Measurements from ENCODE around the gene PUDP. TPM values are rescaled to one million over a fixed set of nuclear protein-coding genes. Genes with fewer than 3 reads are reported as not detected.
A peak's percentile ranks its signal among the peaks of the same experiment; 100 is the strongest.
"Not testable (repeated sequence)": the region's sequence is repeated elsewhere in the genome, so short reads cannot be mapped to it uniquely, and the experiment has no call there.

The PUDP gene
- total and polyA plus RNA-seq, 2 donors, result 7.9 to 18.8 TPM

DNA sequence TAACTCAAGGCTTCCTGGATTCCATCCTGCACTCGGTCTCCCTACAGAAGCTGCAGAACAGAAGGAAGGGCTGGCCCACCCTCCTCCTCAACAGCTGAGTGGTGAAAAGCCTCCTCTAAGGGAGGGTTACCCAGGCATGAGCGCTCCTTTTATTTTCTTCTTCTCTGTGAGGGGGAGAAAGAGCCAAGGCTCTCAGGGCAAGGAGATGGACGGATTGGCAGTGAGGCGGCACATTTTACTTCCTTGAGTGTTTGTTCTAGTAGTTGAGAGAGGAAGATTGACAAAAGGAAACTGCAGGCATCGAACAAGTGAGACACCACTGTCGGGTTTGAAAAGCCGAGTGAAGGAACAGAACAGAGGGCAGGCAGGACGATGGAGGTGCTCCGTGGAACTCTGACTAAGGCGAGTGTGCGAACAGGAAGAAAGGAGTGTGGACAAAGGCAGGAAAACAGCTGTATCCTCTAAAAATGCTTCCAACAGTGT lies 38.9 kb downstream of the PUDP start:
- H3K9me3 ChIP-seq (ENCODE audit: control insufficient read depth in 2 of 2, insufficient read depth in 1 of 2, low read length in 1 of 2), result peaks cover 0 to 2% of the 10 kb centered on the region in 2 donors
- no peaks in the 10 kb centered on the region for H3K27me3 ChIP-seq (ENCODE audit: control insufficient read depth in 2 of 2, insufficient read depth in 1 of 2, low read length in 1 of 2)
- H3K36me3 ChIP-seq (ENCODE audit: control insufficient read depth in 2 of 2, insufficient read depth in 2 of 2, low read length in 1 of 2), result peaks cover 4 to 37% of the 10 kb centered on the region in 2 donors
- peaks cover 13 to 49% of the 10 kb centered on the region in 2 donors for H3K4me1 ChIP-seq (ENCODE audit: control insufficient read depth in 2 of 2, insufficient read depth in 2 of 2, low read length in 2 of 2)
- peak overlapping the region; percentile 30 to 35 for H3K4me3 ChIP-seq (ENCODE audit: low read length in 2 of 2)
- WGBS, result 4% methylated on average over 11 of the region's 11 CpGs
- DNase-seq (ENCODE audit: low read depth in 6 of 9, low spot score in 9 of 9), result peak in 2 of 9 donors; percentile 50 to 77
- peak overlapping the region; percentile 81 to 94 for H3K27ac ChIP-seq (ENCODE audit: low read depth in 1 of 2, low read length in 1 of 2)

DNA sequence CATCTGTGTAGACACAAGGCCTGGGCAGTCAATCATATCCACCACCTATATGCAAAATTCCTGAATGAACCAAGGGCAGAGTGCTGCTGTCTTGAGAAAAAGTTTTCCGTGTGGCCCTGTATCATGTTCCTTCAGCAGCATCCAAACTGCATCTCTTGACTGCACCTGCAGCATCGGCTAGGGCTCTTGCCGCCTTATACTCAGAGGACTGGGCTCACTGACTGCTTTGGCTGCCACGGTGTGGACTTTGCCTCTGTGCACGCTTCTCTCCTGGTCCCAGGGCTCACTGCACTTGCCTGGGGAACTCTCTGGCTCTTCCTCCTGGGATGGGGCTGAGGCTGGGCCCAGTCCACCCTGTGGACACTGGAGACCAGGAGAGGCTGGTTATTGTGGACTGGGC lies 39.9 kb downstream of the PUDP start:
- 67% methylated on average over 5 of the region's 5 CpGs for WGBS

DNA sequence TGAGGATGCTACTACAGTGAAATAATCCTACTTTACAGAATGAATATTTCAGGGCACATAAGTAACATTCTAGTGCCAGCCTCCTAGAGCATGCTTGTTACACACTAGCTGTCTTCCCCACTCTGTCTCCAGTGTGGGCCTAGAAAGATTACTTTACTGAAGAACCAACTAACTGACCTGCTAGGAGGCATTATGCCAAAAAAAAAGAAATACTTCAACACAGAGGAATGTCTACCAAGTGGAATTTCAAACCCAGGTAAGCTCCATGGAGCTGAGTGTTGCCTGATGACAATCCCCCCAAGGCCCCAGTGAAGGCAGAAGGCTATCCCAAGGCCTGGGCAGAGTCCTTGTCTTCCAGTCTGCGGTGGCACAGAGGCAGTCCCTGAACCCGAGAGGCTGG lies 41.3 kb downstream of the PUDP start:
- 100% methylated on average over 2 of the region's 2 CpGs for WGBS
- Histone ChIP-seq H3K9me3 (ENCODE audit: control insufficient read depth in 2 of 2, insufficient read depth in 1 of 2, low read length in 1 of 2) (peaks cover 0 to 2% of the 10 kb centered on the region in 2 donors), H3K4me1 (ENCODE audit: control insufficient read depth in 2 of 2, insufficient read depth in 2 of 2, low read length in 2 of 2) (peaks cover 13 to 47% of the 10 kb centered on the region in 2 donors), H3K27ac (ENCODE audit: low read depth in 1 of 2, low read length in 1 of 2) (no peak overlapping the region), H3K36me3 (ENCODE audit: control insufficient read depth in 2 of 2, insufficient read depth in 2 of 2, low read length in 1 of 2) (peaks cover 4 to 41% of the 10 kb centered on the region in 2 donors), H3K27me3 (ENCODE audit: control insufficient read depth in 2 of 2, insufficient read depth in 1 of 2, low read length in 1 of 2) (no peaks in the 10 kb centered on the region), H3K4me3 (ENCODE audit: low read length in 2 of 2) (no peak overlapping the region)
- DNase-seq (ENCODE audit: low read depth in 6 of 9, low spot score in 9 of 9), result no peak

More for the DNA sequence above, 39.9 kb downstream of the PUDP start:
- DNase-seq (ENCODE audit: low read depth in 6 of 9, low spot score in 9 of 9), result peak in 1 of 9 donors; percentile 53
- no peak overlapping the region for H3K4me3 ChIP-seq (ENCODE audit: low read length in 2 of 2)
- peaks cover 0 to 2% of the 10 kb centered on the region in 2 donors for H3K9me3 ChIP-seq (ENCODE audit: control insufficient read depth in 2 of 2, insufficient read depth in 1 of 2, low read length in 1 of 2)
- peak overlapping the region; percentile 15 to 94 for H3K27ac ChIP-seq (ENCODE audit: low read depth in 1 of 2, low read length in 1 of 2)
- no peaks in the 10 kb centered on the region for H3K27me3 ChIP-seq (ENCODE audit: control insufficient read depth in 2 of 2, insufficient read depth in 1 of 2, low read length in 1 of 2)
- H3K4me1 ChIP-seq (ENCODE audit: control insufficient read depth in 2 of 2, insufficient read depth in 2 of 2, low read length in 2 of 2), result peaks cover 13 to 49% of the 10 kb centered on the region in 2 donors
- peaks cover 4 to 44% of the 10 kb centered on the region in 2 donors for H3K36me3 ChIP-seq (ENCODE audit: control insufficient read depth in 2 of 2, insufficient read depth in 2 of 2, low read length in 1 of 2)

DNA sequence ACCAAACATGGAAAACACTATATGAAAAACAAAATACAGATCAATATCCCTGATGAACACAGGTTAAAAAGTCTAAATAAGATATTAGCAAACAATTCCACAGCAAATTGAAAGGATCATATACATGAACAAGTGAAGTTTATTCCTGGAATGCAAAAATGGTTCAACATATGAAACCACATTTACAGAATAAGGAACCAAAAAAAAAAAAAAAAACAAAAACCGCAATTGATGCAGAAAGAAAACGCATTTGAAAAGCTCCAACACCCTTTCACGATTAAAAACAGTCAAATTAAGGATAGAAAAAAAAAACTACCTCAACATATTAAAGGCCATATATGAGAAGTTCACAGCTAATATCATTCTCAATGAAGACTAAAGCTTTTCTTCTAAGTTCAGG lies 45.8 kb downstream of the PUDP start:
- 64% methylated on average over 3 of the region's 3 CpGs for WGBS

DNA sequence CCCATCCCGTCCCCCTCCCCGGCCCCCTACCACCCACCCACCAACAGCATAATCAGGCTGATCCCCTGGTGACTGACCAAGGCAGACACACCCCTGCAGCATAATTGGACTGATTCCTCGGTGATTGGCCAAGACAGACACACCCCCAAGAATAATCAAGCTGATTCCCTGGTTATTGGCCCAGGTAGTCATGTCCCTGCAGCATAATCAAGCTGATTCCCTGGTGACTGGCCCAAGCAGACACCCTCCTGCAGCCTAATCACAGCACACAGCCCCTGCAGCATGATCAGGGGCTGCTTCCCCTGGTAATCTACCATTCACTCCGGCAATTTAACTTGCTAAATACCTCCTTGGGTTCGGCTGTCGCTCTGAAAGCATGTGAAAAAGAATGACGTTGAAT lies 47.9 kb downstream of the PUDP start:
- H3K27ac ChIP-seq (ENCODE audit: low read depth in 1 of 2, low read length in 1 of 2), result no peak overlapping the region
- WGBS, result over 99% methylated on average over 7 of the region's 7 CpGs

More for the DNA sequence above, 45.8 kb downstream of the PUDP start:
- H3K4me1 ChIP-seq (ENCODE audit: control insufficient read depth in 2 of 2, insufficient read depth in 2 of 2, low read length in 2 of 2), result peaks cover 0 to 22% of the 10 kb centered on the region in 2 donors
- no peaks in the 10 kb centered on the region for H3K27me3 ChIP-seq (ENCODE audit: control insufficient read depth in 2 of 2, insufficient read depth in 1 of 2, low read length in 1 of 2)
- no peak overlapping the region for H3K4me3 ChIP-seq (ENCODE audit: low read length in 2 of 2)
- H3K9me3 ChIP-seq (ENCODE audit: control insufficient read depth in 2 of 2, insufficient read depth in 1 of 2, low read length in 1 of 2), result peaks cover 0 to 5% of the 10 kb centered on the region in 2 donors
- no peak for DNase-seq (ENCODE audit: low read depth in 6 of 9, low spot score in 9 of 9)
- no peak overlapping the region for H3K27ac ChIP-seq (ENCODE audit: low read depth in 1 of 2, low read length in 1 of 2)
- H3K36me3 ChIP-seq (ENCODE audit: control insufficient read depth in 2 of 2, insufficient read depth in 2 of 2, low read length in 1 of 2), result peaks cover 4 to 51% of the 10 kb centered on the region in 2 donors

DNA sequence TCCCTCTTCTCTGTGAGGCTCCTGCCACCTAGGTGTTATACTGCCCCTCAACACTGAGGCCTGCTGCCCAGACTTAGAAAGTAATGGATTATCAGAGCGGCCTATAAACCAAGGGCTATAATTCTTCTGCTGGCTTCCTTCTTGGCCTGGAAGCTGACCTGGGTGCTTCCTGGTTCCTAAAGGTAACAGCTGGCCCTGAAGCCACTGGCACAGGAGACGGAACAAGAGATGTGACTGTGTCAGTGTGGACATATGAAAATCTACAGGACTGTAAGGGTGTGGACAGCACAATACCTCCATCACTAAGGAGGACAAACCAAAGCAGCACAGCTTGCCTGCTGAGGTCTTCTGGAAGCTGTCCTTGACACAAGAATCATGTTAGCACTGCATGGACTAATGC lies 52.3 kb downstream of the PUDP start:
- WGBS, result 100% methylated on average over 2 of the region's 2 CpGs
- H3K9me3 ChIP-seq (ENCODE audit: control insufficient read depth in 2 of 2, insufficient read depth in 1 of 2, low read length in 1 of 2); H3K4me3 ChIP-seq (ENCODE audit: low read length in 2 of 2); H3K27me3 ChIP-seq (ENCODE audit: control insufficient read depth in 2 of 2, insufficient read depth in 1 of 2, low read length in 1 of 2); H3K27ac ChIP-seq (ENCODE audit: low read depth in 1 of 2, low read length in 1 of 2); DNase-seq (ENCODE audit: low read depth in 6 of 9, low spot score in 9 of 9): not testable (repeated sequence)
- peaks cover 7 to 59% of the 10 kb centered on the region in 2 donors for H3K4me1 ChIP-seq (ENCODE audit: control insufficient read depth in 2 of 2, insufficient read depth in 2 of 2, low read length in 2 of 2)
- H3K36me3 ChIP-seq (ENCODE audit: control insufficient read depth in 2 of 2, insufficient read depth in 2 of 2, low read length in 1 of 2), result peaks cover 0 to 35% of the 10 kb centered on the region in 2 donors

More for the DNA sequence above, 47.9 kb downstream of the PUDP start:
- H3K4me1 ChIP-seq (ENCODE audit: control insufficient read depth in 2 of 2, insufficient read depth in 2 of 2, low read length in 2 of 2), result peaks cover 0 to 29% of the 10 kb centered on the region in 2 donors
- H3K36me3 ChIP-seq (ENCODE audit: control insufficient read depth in 2 of 2, insufficient read depth in 2 of 2, low read length in 1 of 2), result peaks cover 0 to 46% of the 10 kb centered on the region in 2 donors
- no peak overlapping the region for H3K4me3 ChIP-seq (ENCODE audit: low read length in 2 of 2)
- DNase-seq (ENCODE audit: low read depth in 6 of 9, low spot score in 9 of 9), result no peak
- H3K27me3 ChIP-seq (ENCODE audit: control insufficient read depth in 2 of 2, insufficient read depth in 1 of 2, low read length in 1 of 2), result no peaks in the 10 kb centered on the region
- H3K9me3 ChIP-seq (ENCODE audit: control insufficient read depth in 2 of 2, insufficient read depth in 1 of 2, low read length in 1 of 2), result peaks cover 0 to 5% of the 10 kb centered on the region in 2 donors

DNA sequence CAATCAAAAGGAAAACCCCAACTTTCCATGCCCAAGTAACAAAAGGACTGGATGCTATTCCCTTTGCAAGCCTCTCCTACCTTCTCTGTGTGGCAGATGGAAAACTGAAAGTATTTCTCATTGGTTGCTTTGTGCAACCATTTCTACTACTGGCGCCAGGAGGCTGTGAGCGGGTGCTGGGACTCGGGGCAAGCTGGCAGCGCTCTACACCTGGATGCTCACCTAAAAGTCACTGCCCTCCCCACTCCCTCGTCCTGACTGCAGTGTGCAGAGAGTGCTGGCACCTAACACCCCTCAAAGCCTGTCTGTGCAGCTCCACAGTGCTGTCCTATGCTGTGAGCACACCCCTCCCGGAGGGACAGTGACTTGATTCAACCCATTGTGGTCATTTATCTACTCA lies 54.6 kb downstream of the PUDP start:
- 95% methylated on average over 6 of the region's 6 CpGs for WGBS
- Histone ChIP-seq H3K4me1 (ENCODE audit: control insufficient read depth in 2 of 2, insufficient read depth in 2 of 2, low read length in 2 of 2) (peaks cover 11 to 73% of the 10 kb centered on the region in 2 donors), H3K27ac (ENCODE audit: low read depth in 1 of 2, low read length in 1 of 2) (peak overlapping the region; percentile 27 to 83), H3K36me3 (ENCODE audit: control insufficient read depth in 2 of 2, insufficient read depth in 2 of 2, low read length in 1 of 2) (peaks cover 0 to 32% of the 10 kb centered on the region in 2 donors), H3K4me3 (ENCODE audit: low read length in 2 of 2) (no peak overlapping the region), H3K9me3 (ENCODE audit: control insufficient read depth in 2 of 2, insufficient read depth in 1 of 2, low read length in 1 of 2) (peaks cover 0 to under 1% of the 10 kb centered on the region in 2 donors), H3K27me3 (ENCODE audit: control insufficient read depth in 2 of 2, insufficient read depth in 1 of 2, low read length in 1 of 2) (no peaks in the 10 kb centered on the region)
- peak in 1 of 9 donors; percentile 64 for DNase-seq (ENCODE audit: low read depth in 6 of 9, low spot score in 9 of 9)

DNA sequence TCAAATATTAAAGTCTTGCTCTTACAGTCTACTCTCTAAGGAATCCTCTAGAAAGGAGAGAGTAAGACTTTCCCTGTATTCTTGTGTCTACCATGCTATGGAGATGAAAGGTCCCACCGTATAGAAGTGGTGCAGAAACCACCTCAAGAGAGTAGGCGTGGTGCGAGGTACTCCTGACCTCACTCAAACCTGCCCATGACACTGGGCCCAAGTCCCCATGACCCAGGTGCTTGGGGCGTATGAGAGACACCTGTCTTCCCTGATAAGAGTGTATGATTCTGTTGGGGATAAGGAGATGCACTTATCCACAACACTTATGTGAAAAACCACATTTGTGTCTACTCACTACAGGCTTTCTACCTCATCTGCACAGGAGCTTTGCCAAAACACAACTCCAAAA lies 55.4 kb downstream of the PUDP start:
- Histone ChIP-seq H3K27me3 (ENCODE audit: control insufficient read depth in 2 of 2, insufficient read depth in 1 of 2, low read length in 1 of 2) (no peaks in the 10 kb centered on the region), H3K36me3 (ENCODE audit: control insufficient read depth in 2 of 2, insufficient read depth in 2 of 2, low read length in 1 of 2) (peaks cover 0 to 25% of the 10 kb centered on the region in 2 donors), H3K27ac (ENCODE audit: low read depth in 1 of 2, low read length in 1 of 2) (peak overlapping the region in 1 of 2 donors; percentile 83), H3K4me1 (ENCODE audit: control insufficient read depth in 2 of 2, insufficient read depth in 2 of 2, low read length in 2 of 2) (peaks cover 13 to 73% of the 10 kb centered on the region in 2 donors), H3K4me3 (ENCODE audit: low read length in 2 of 2) (no peak overlapping the region), H3K9me3 (ENCODE audit: control insufficient read depth in 2 of 2, insufficient read depth in 1 of 2, low read length in 1 of 2) (no peaks in the 10 kb centered on the region)
- 21% methylated on average over 4 of the region's 4 CpGs for WGBS
- peak in 2 of 9 donors; percentile 51 to 75 for DNase-seq (ENCODE audit: low read depth in 6 of 9, low spot score in 9 of 9)

DNA sequence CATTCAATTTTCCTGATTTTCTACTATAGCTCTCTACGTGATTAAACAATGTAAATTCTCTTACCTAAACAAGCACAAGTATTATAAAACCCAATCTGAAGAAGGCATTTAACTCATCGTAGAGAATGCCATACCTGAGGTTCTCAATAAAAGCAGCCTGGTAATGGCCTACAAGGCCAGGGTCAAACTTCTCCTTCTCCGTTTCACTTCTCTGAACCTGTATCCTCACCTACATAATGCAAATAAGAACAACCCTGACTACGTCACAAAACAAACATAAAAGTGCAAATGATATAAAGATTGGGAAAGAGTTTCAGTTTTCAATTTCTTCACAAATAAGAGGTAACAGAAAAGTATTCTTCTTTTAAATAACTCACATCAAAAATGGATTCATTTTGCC lies 56.0 kb downstream of the PUDP start:
- no peaks in the 10 kb centered on the region for H3K27me3 ChIP-seq (ENCODE audit: control insufficient read depth in 2 of 2, insufficient read depth in 1 of 2, low read length in 1 of 2)
- H3K4me3 ChIP-seq (ENCODE audit: low read length in 2 of 2), result no peak overlapping the region
- no peaks in the 10 kb centered on the region for H3K9me3 ChIP-seq (ENCODE audit: control insufficient read depth in 2 of 2, insufficient read depth in 1 of 2, low read length in 1 of 2)
- peak overlapping the region in 1 of 2 donors; percentile 13 for H3K27ac ChIP-seq (ENCODE audit: low read depth in 1 of 2, low read length in 1 of 2)
- H3K4me1 ChIP-seq (ENCODE audit: control insufficient read depth in 2 of 2, insufficient read depth in 2 of 2, low read length in 2 of 2), result peaks cover 18 to 73% of the 10 kb centered on the region in 2 donors
- DNase-seq (ENCODE audit: low read depth in 6 of 9, low spot score in 9 of 9), result no peak
- 95% methylated on average over 4 of the region's 4 CpGs for WGBS
- peaks cover 0 to 19% of the 10 kb centered on the region in 2 donors for H3K36me3 ChIP-seq (ENCODE audit: control insufficient read depth in 2 of 2, insufficient read depth in 2 of 2, low read length in 1 of 2)

Data from thymus (tissue), 11 donors.